A549 (cell line): ENCODE data around the gene AAK1. TPM values are rescaled to one million over a fixed set of nuclear protein-coding genes. Genes with fewer than 3 reads are reported as not detected.

Experiments
- ATAC-seq, 2 experiments: fragments of 200-7000 bp in 1 of 2; fragments of >200 bp in 1 of 2; cut with Nextera tagmentation in 1 of 2; cut with Tn5 transposase in 1 of 2; 3 replicates each; pipeline versions ENCODE4 v1.8.0 to v1.9.1; 2018 to 2020; ENCODE audit warnings: mild to moderate bottlenecking in 1 of 2, moderate library complexity in 1 of 2
- CTCF ChIA-PET: fragments of 300-600 bp; sonication (Branson Sonifier 250); formaldehyde crosslinking; extraction: SDS; loops from one replicate; lab custom pipeline; 2021; ENCODE audit warnings: antibody characterized with exemption, inconsistent platforms; lab: Yijun Ruan, JAX
- POLR2A ChIA-PET: fragments of 350-600 bp; formaldehyde crosslinking; extraction: SDS; loops from one replicate; lab custom pipeline; 2021; ENCODE audit warnings: antibody characterized with exemption, inconsistent platforms; lab: Yijun Ruan, JAX
- DNase-seq, 2 experiments: peaks; one replicate each; pipeline versions ENCODE4 v3.0.0 to v3.0.0-alpha.2; 2011 to 2016; ENCODE audit warnings: low read depth in 1 of 2, low spot score in 1 of 2
- FAIRE-seq: peaks from 2 replicates; lab custom pipeline; 2011; peaks lifted over from hg19 to GRCh38; lab: Jason Lieb, UNC
- H3K27ac ChIP-seq, 2 experiments: fragments of >200 bp; sonication (Bioruptor Twin); formaldehyde crosslinking; 3 replicates each; pipeline ENCODE4 v1.5.1; 2016 to 2017
- H3K4me1 ChIP-seq: fragments of >200 bp; sonication (Bioruptor Twin); formaldehyde crosslinking; 3 replicates; pipeline ENCODE4 v1.6.1; 2016
- H3K4me2 ChIP-seq: fragments of >200 bp; sonication (Bioruptor Twin); formaldehyde crosslinking; 3 replicates; pipeline ENCODE4 v1.6.1; 2016
- H3K4me3 ChIP-seq: fragments of >200 bp; sonication (Bioruptor Twin); formaldehyde crosslinking; 3 replicates; pipeline ENCODE4 v1.5.1; 2016
- H3K9me3 ChIP-seq: fragments of >200 bp; sonication (Bioruptor Twin); formaldehyde crosslinking; 3 replicates; pipeline ENCODE4 v1.6.1; 2016
- CBX2 ChIP-seq: fragments of 200-600 bp; sonication (generic); IDR thresholded peaks from 2 replicates; pipeline ENCODE4 v1.6.1; 2016; ENCODE audit warnings: low read depth, mild to moderate bottlenecking, borderline replicate concordance
- CBX8 ChIP-seq: fragments of 200-600 bp; sonication (generic); IDR thresholded peaks from 2 replicates; pipeline ENCODE4 v1.6.1; 2016
- CEBPB ChIP-seq, 2 experiments: fragments of >200 bp in 1 of 2; sonication (Bioruptor Twin) in 1 of 2; formaldehyde crosslinking in 1 of 2; IDR thresholded peaks; 2 replicates each; pipeline ENCODE4 v1.6.1; 2012 to 2016
- CHD2 ChIP-seq: fragments of 150-350 bp; IDR thresholded peaks from 2 replicates; pipeline ENCODE4 v1.6.1; 2014; ENCODE audit warnings: low read length; ENCODE audit not compliant: partially characterized antibody
- CHD4 ChIP-seq: fragments of 200-600 bp; sonication (generic); IDR thresholded peaks from 2 replicates; pipeline ENCODE4 v1.6.1; 2016; ENCODE audit warnings: antibody characterized with exemption, mild to moderate bottlenecking, borderline replicate concordance
- EHMT2 ChIP-seq: fragments of 200-600 bp; sonication (generic); IDR thresholded peaks from 2 replicates; pipeline ENCODE4 v1.6.1; 2016; ENCODE audit warnings: antibody characterized with exemption, low read depth, mild to moderate bottlenecking, moderate library complexity
- FOXS1 ChIP-seq: fragments of 250-450 bp; sonication (Bioruptor Pico); IDR thresholded peaks from 2 replicates; pipeline ENCODE4 v1.5.0; 2020; ENCODE audit warnings: mild to moderate bottlenecking, moderate library complexity
- GATA3 ChIP-seq: IDR thresholded peaks from 2 replicates; pipeline ENCODE4 v1.6.1; 2012; ENCODE audit warnings: borderline replicate concordance
- HDAC2 ChIP-seq: fragments of 200-600 bp; sonication (generic); IDR thresholded peaks from 2 replicates; pipeline ENCODE4 v1.6.1; 2016
- HOXA7 ChIP-seq: fragments of 250-450 bp; sonication (Bioruptor Pico); IDR thresholded peaks from 2 replicates; pipeline ENCODE4 v1.5.0; 2020; ENCODE audit warnings: mild to moderate bottlenecking, moderate library complexity
- JUNB ChIP-seq: fragments of >200 bp; sonication (Bioruptor Twin); formaldehyde crosslinking; IDR thresholded peaks from 2 replicates; pipeline ENCODE4 v1.6.1; 2016
- KDM1A ChIP-seq: fragments of 200-600 bp; sonication (generic); IDR thresholded peaks from 2 replicates; pipeline ENCODE4 v1.6.1; 2016; ENCODE audit warnings: low read depth, mild to moderate bottlenecking
- MAFK ChIP-seq: fragments of 450-650 bp; IDR thresholded peaks from 2 replicates; pipeline ENCODE4 v1.6.1; 2014; ENCODE audit not compliant: partially characterized antibody
- NFE2L2 ChIP-seq: fragments of 150-350 bp; conservative IDR thresholded peaks from 2 replicates; pipeline ENCODE4 v1.6.1; 2014; ENCODE audit warnings: low read length
- NR3C1 ChIP-seq: fragments of >200 bp; sonication (Bioruptor Twin); formaldehyde crosslinking; IDR thresholded peaks from 3 replicates; pipeline ENCODE4 v1.6.1; 2017
- PHF8 ChIP-seq: fragments of 200-600 bp; sonication (generic); IDR thresholded peaks from 2 replicates; pipeline ENCODE4 v1.6.1; 2016; ENCODE audit warnings: low read depth, mild to moderate bottlenecking, antibody characterized with exemption, moderate library complexity, borderline replicate concordance
- POLR2AphosphoS2 ChIP-seq: conservative IDR thresholded peaks from 2 replicates; pipeline ENCODE4 v1.6.1; 2012; ENCODE audit warnings: low read length, improper control_type of control experiment, inconsistent platforms
- RARB ChIP-seq: fragments of 250-450 bp; sonication (Bioruptor Pico); IDR thresholded peaks from 2 replicates; pipeline ENCODE4 v1.8.0; 2021; ENCODE audit warnings: mild to moderate bottlenecking, moderate library complexity
- RCOR1 ChIP-seq: fragments of 150-350 bp; IDR thresholded peaks from 2 replicates; pipeline ENCODE4 v1.6.1; 2014; ENCODE audit warnings: antibody characterized with exemption, low read length, low read depth
- RFX5 ChIP-seq: fragments of 450-650 bp; IDR thresholded peaks from 2 replicates; pipeline ENCODE4 v1.7.1; 2014; ENCODE audit warnings: antibody characterized with exemption, mild to moderate bottlenecking, moderate library complexity
- RNF2 ChIP-seq: fragments of 200-600 bp; sonication (generic); IDR thresholded peaks from 2 replicates; pipeline ENCODE4 v1.6.1; 2016; ENCODE audit warnings: low read depth, mild to moderate bottlenecking, antibody characterized with exemption, moderate library complexity, borderline replicate concordance
- SMC3 ChIP-seq: fragments of >200 bp; sonication (Bioruptor Twin); formaldehyde crosslinking; IDR thresholded peaks from 3 replicates; pipeline ENCODE4 v1.6.1; 2018; ENCODE audit warnings: inconsistent platforms
- TFCP2L1 ChIP-seq: fragments of 250-450 bp; sonication (Bioruptor Pico); IDR thresholded peaks from 2 replicates; pipeline ENCODE4 v1.5.0; 2021; ENCODE audit warnings: mild to moderate bottlenecking
- TP53 ChIP-seq: fragments of 250-450 bp; sonication (Bioruptor Pico); IDR thresholded peaks from 2 replicates; pipeline ENCODE4 v1.5.0; 2021; ENCODE audit warnings: mild to moderate bottlenecking, moderate library complexity
- ZC3H11A ChIP-seq: fragments of 450-650 bp; IDR thresholded peaks from 2 replicates; pipeline ENCODE4 v1.6.1; 2014; ENCODE audit warnings: antibody characterized with exemption, mild to moderate bottlenecking
- WGBS: methylation state at CpG from one replicate; pipeline ENCODE4 v1.1.6; 2017; ENCODE audit errors: missing lambda C conversion rate; 5-methylcytosine and 5-hydroxymethylcytosine counted together
- polyA plus RNA-seq, 4 experiments: library from polyadenylated mRNA; depleted of rRNA in 3 of 4; stranded (reverse); fragments of >200 nt; fragmentation: RNase III in 1 of 4; extraction: RNeasy Plus Mini Kit Qiagen cat#74134 plus additional on column Dnase treatment in 1 of 4; gene quantifications; 2 replicates in 3 of 4; 3 replicates in 1 of 4; pipeline ENCODE4 v1.2.3, GENCODE V29; 2011 to 2017
- TF ChIP-seq, protein P1 (sequence below): fragments of >200 bp; sonication (Bioruptor Twin); formaldehyde crosslinking; IDR thresholded peaks from 3 replicates; pipeline ENCODE4 v1.6.1; 2016
- TF ChIP-seq, protein P2 (sequence below): fragments of >200 bp; sonication (Bioruptor Twin); formaldehyde crosslinking; IDR thresholded peaks from 2 replicates; pipeline ENCODE4 v1.6.1; 2016
- TF ChIP-seq, protein P3 (sequence below): IDR thresholded peaks from 2 replicates; pipeline ENCODE4 v1.6.1; 2012
- TF ChIP-seq, protein P4 (sequence below): fragments of 250-450 bp; sonication (Bioruptor Pico); IDR thresholded peaks from 2 replicates; pipeline ENCODE4 v1.5.0; 2021; ENCODE audit warnings: mild to moderate bottlenecking, moderate library complexity, borderline replicate concordance

AAK1 gene
- polyA plus RNA-seq, 2 of the 4 experiments (the other 2 are of a cell fraction): 15.9 to 25.7 TPM

DNA sequence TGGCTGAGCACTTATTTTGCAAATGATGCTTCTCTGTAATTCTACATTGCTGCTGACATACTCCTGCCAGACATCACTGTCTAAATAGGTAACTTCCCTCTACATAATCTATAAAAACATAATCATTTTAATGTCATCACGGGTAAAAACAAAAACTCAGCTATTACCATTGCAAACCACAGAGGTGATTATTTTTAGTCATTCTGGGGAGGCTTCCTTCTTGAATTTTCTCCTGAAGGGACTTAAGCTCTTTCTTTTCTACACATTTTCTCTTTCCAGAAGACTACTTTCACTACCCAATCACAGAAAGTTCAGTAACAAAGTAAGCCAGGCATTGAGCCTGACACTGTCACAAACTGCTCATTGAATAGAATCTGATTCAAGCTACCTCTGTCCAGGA lies 165.9 kb downstream of the AAK1 start (continued):
- TF ChIP-seq CBX2: no peak

DNA sequence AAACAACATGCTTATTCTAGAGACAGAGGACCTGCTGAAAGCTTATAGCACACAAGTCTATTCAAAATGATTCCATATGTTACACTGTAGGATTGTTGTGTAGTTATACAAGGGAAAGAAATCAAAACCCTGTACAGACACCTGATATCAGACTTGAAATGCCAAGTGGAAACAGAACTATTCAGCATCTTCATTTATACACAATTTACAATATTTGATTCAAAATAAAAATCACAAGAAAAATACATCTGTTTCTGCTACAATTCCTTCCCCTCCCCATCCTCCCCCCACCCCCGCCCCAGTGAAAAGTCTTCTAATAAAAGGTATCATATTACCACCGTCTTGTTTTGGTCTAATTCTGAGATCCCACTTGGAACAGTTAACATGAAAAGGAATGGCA lies 168.9 kb downstream of the AAK1 start:
- Histone ChIP-seq H3K27ac (no peak overlapping the region), H3K4me1 (0 out of 3 replicates have a peak, but pooled peaks cover 4% of the 10 kb centered on the region), H3K4me2 (no peak overlapping the region), H3K4me3 (no peak overlapping the region), H3K9me3 (no peaks in the 10 kb centered on the region)
- ChIA-PET CTCF (no interaction called here), POLR2A (no interaction called here)
- TF ChIP-seq CEBPB (IDR thresholded peaks at IDR 0.05) (no peak), TP53 (CRISPR knock-in tag) (no peak), POLR2AphosphoS2 (no peak), PHF8 (no peak), TFCP2L1 (no peak), CHD4 (no peak), HOXA7 (CRISPR knock-in tag) (no peak), CHD2 (no peak), KDM1A (no peak), FOXS1 (no peak), NR3C1 (no peak), CBX8 (no peak), HDAC2 (no peak), ZC3H11A (no peak)
- TF ChIP-seq, protein P1, sequence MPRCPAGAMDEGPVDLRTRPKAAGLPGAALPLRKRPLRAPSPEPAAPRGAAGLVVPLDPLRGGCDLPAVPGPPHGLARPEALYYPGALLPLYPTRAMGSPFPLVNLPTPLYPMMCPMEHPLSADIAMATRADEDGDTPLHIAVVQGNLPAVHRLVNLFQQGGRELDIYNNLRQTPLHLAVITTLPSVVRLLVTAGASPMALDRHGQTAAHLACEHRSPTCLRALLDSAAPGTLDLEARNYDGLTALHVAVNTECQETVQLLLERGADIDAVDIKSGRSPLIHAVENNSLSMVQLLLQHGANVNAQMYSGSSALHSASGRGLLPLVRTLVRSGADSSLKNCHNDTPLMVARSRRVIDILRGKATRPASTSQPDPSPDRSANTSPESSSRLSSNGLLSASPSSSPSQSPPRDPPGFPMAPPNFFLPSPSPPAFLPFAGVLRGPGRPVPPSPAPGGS: no peak
- TF ChIP-seq, protein P2, sequence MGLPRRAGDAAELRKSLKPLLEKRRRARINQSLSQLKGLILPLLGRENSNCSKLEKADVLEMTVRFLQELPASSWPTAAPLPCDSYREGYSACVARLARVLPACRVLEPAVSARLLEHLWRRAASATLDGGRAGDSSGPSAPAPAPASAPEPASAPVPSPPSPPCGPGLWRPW: no peak
- ATAC-seq (no peak), DNase-seq (no peak), FAIRE-seq (peak; percentile 54)
- 89% methylated on average over 2 of the region's 2 CpGs for WGBS

DNA sequence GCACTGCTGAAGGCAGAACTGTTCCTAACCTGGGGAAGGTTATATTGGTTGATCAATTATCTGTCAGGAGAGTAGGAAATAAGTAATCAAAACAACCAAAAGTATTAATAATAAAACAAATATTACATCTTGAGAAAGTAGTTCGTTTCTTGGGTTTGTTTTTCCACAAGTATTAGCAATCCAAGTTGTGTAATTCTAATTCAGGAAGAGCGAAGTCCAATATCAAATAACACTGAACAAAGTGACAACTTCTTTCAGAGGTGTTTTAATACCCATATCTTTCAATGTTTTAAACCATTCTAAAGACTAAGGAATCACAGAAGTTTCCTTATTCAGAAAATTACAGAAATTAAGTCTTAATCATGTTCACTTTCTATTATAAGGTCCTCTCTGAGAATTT lies 171.7 kb downstream of the AAK1 start:
- ChIA-PET CTCF (no interaction called here), POLR2A (no interaction called here)
- WGBS: 51% methylated on average over 2 of the region's 2 CpGs
- Histone ChIP-seq H3K4me2 (no peak overlapping the region), H3K4me1 (0 out of 3 replicates have a peak, but pooled peaks cover 4% of the 10 kb centered on the region), H3K27ac (no peak overlapping the region), H3K4me3 (no peak overlapping the region), H3K9me3 (no peaks in the 10 kb centered on the region)
- FAIRE-seq (peak; percentile 54), DNase-seq (no peak), ATAC-seq (no peak)
- no peak for TF ChIP-seq RFX5
- TF ChIP-seq NFE2L2: no peak
- TF ChIP-seq, protein P3, sequence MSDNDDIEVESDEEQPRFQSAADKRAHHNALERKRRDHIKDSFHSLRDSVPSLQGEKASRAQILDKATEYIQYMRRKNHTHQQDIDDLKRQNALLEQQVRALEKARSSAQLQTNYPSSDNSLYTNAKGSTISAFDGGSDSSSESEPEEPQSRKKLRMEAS: no peak
- no peak for TF ChIP-seq EHMT2
- TF ChIP-seq GATA3: no peak
- TF ChIP-seq RNF2: no peak
- no peak for TF ChIP-seq RCOR1
- TF ChIP-seq, protein P4, sequence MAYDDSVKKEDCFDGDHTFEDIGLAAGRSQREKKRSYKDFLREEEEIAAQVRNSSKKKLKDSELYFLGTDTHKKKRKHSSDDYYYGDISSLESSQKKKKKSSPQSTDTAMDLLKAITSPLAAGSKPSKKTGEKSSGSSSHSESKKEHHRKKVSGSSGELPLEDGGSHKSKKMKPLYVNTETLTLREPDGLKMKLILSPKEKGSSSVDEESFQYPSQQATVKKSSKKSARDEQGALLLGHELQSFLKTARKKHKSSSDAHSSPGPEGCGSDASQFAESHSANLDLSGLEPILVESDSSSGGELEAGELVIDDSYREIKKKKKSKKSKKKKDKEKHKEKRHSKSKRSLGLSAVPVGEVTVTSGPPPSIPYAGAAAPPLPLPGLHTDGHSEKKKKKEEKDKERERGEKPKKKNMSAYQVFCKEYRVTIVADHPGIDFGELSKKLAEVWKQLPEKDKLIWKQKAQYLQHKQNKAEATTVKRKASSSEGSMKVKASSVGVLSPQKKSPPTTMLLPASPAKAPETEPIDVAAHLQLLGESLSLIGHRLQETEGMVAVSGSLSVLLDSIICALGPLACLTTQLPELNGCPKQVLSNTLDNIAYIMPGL (CRISPR knock-in tag): no peak
- TF ChIP-seq MAFK: no peak
- TF ChIP-seq CBX8: no peak
- no peak for TF ChIP-seq RARB (CRISPR knock-in tag)
- no peak for TF ChIP-seq FOXS1
- TF ChIP-seq TFCP2L1: no peak
- no peak for TF ChIP-seq HDAC2
- TF ChIP-seq SMC3: no peak
- TF ChIP-seq ZC3H11A: no peak
- no peak for TF ChIP-seq JUNB
- no peak for TF ChIP-seq POLR2AphosphoS2
